Occipital lobe (tissue), 2 donors: Measurements from ENCODE around the gene C12orf43. TPM values are rescaled to one million over a fixed set of nuclear protein-coding genes. Genes with fewer than 3 reads are reported as not detected.

Source experiments
- DNase-seq: peaks from one replicate; lab custom pipeline; 2025; lab: John Stamatoyannopoulos, UW
- total RNA-seq: library from RNA; depleted of rRNA; stranded (reverse); fragments of >200 nt; gene quantifications from one replicate; pipeline ENCODE4 v1.2.3, GENCODE V29; 2014

C12orf43 gene
- total RNA-seq, 1 donor from 2014 or later = 13.6 TPM

GRCh38 chr12:120999191-121000120 lies 16.8 kb downstream of the C12orf43 start:
- DNase-seq = no peak

- no peak for DNase-seq
Measured at GRCh38 chr12:120998435-120998834, 17.9 kb downstream of the C12orf43 start.

- no peak for DNase-seq
Measured at GRCh38 chr12:120997448-120997847, 18.8 kb downstream of the C12orf43 start.

GRCh38 chr12:120996133-120996746 lies 20.0 kb downstream of the C12orf43 start:
- no peak for DNase-seq

DNA sequence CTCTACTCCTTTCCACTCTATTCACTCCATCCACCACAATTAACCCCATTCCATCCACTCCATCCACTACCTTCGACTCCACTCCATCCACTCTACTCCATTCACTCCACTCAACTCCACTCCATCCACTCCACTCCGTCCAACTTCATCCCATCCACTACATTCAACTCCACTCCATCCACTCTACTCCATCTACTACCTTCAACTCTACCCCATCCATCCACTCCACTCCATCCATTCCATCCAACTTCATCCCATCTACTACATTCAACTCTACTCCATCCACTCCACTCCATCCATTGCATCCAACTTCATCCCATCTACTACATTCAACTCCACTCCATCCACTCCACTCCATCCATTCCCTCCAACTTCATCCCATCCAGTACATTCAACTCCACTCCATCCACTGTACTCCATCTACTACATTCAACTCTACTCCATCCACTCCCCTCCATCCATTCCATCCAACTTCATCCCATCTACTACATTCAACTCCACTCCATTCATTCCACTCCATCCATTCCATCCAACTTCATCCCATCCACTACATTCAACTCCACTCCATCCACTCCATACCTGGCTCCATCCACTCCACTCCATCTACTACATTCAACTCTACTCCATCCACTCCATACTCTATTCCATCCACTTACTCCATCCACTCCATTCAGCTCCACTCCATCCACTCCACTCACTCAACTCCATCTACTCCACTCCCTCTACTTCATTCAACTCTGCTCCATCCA lies 21.5 kb downstream of the C12orf43 start:
- no peak for DNase-seq

GRCh38 chr12:120994059-120994458 lies 22.2 kb downstream of the C12orf43 start:
- DNase-seq = no peak

DNA sequence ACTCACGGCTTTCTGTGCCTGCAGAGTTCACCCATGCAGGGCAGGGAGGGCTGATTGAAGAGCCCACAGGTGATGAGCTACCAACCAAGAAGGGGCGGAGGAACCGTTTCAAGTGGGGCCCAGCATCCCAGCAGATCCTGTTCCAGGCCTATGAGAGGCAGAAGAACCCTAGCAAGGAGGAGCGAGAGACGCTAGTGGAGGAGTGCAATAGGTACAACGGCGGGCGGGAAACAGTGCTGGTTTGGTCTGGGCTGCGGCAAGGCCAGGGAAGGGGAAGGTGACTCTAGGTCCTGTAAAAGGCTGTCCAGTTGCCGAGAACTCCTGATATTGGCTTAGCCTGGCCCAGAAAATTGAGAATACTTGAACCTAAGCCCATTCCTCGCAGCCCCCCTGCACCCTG lies 22.8 kb downstream of the C12orf43 start:
- no peak for DNase-seq

DNA sequence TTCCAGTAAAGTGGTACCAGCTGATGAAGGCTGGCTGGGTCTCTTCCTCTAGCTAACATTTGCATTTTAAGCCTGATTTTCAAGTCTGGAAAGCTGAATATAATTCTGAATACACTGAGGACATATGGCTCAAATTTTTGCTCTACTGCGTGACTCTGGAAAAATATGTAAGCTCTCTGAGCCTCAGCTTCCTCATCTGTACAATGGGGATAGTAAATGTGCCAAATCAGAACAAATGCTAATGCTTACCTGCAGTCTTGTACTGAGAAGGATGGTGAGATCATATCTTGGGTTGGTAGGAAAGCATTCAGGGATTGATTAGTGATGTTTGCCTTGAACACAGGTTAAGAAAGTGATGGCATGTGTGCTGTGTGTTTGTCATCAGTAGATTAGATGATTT lies 23.3 kb downstream of the C12orf43 start:
- no peak for DNase-seq

DNA sequence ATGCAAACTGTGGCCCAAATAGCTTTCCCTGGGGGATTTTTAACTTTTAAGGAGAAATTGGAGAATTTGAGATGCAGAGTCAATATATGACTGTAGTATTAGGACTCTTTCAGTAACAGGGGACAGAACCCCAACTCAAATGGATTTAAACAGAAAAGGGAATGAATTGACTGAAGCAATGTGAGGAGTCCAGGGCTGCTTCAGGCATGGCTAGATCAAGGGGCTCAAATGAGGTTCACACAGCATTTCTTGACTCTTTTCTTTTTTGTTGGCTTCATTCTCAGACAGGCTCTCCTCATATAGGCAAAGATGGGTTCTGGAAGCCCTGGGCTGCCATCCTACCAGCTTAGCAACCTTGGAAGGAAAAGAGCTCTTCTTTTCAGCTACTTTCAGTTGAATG lies 24.3 kb downstream of the C12orf43 start:
- DNase-seq = no peak

- DNase-seq = no peak
Measured at GRCh38 chr12:120990487-120991055, 25.7 kb downstream of the C12orf43 start.

GRCh38 chr12:120989687-120990086 lies 26.6 kb downstream of the C12orf43 start:
- DNase-seq = no peak

- DNase-seq = no peak
Measured at GRCh38 chr12:120988658-120989057, 27.6 kb downstream of the C12orf43 start.

GRCh38 chr12:120988234-120988633 lies 28.1 kb downstream of the C12orf43 start:
- DNase-seq = no peak

DNA sequence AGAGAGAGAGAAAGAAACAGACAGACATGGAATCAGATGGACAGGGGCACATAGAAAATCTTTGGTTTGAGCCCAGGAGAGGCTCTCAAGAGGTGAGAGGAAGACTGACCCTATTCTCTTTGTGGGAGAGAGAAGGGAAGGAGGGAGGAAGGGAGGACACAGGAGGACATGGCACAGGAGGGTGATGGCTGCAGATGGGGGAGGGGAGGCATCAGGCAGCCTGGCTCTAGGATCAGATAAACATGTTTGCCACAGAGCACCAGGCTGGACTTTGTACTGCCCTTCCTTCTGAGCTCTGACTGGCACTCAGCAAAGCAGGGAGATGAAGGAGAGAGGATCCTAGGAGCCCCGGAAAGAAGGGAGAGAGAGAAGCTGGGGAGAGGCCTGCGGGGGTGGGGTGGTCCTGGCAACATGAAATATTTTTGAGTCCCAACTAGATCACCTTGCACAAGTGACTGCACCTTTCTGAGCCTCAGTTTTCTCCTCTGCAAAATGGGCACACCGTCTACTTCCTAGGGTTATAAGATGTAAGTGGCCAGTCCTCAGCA lies 31.9 kb downstream of the C12orf43 start:
- DNase-seq = no peak

- DNase-seq = no peak
Measured at GRCh38 chr12:120983759-120984158, 32.5 kb downstream of the C12orf43 start.

DNA sequence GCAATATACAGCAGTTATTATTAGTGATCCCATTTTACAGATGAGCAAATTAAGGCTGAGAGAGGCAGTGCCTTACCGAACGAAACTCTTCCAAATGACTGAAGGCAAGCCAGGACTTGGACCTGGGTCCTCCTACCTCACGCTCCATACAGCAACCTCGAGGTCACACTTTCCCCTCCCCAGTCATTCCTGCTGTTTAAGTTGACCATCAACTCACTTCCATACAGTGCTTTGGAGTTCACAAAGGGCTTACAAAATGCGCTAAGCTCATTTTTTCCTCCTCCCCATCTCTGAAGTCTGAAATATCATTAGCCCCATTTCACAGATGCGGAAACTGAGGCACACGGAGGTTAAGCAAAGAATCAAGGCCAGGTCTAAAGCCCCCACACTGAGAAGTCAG lies 33.6 kb downstream of the C12orf43 start:
- DNase-seq = no peak

DNA sequence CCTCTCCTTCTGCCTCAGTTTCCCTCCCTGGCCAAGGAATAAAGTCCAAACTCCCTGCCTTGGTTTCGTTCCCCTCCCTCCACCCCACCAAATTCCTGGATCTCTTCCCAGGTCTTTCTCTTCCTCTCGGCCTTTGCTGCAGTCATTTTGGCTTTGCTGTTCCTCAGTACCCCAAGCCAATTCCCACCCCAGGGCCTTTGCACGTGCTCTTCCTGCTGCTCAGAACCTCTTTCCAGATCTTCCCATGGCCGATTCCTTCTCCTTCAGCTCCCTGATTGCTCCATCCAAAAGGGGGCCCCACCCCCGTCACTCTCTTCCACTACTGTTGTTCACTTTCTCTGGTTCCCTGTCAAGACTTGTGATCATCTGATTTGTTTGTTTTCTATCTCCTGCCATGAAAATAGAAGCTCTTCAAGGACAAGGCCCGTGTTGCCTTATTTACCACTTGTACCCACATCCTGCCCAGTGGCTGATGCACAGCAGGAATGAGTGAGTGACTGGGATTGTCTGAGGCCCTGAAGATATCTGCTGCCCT lies 34.8 kb downstream of the C12orf43 start:
- DNase-seq = no peak

DNA sequence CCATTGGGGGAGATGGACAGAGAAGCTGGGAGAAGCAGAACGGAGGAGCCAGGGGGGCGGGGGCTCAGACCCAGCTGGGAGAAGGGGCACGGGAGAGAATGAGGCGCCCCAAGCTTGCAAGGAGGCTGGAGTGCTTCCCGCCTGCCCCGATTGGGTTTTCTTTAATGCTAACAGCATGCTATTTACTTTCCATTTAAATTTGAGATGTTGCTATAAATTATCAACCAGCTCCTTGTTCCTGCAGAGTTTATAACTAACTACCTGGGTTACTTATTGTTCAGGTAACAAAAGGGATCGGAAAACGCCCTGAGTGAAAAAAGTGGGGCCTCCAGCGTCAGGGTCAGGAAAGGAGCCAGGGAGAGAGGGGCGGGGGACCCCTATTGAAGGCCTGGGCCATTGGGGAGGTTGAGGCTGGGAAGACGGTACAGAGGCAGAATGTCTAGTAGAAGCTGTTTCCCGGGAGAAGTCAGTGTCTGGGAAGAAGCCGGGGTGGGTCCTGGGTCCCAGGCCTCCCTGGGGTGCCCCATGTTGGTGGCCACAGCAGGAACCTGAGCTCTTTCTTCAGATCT lies 35.4 kb downstream of the C12orf43 start:
- no peak for DNase-seq

DNA sequence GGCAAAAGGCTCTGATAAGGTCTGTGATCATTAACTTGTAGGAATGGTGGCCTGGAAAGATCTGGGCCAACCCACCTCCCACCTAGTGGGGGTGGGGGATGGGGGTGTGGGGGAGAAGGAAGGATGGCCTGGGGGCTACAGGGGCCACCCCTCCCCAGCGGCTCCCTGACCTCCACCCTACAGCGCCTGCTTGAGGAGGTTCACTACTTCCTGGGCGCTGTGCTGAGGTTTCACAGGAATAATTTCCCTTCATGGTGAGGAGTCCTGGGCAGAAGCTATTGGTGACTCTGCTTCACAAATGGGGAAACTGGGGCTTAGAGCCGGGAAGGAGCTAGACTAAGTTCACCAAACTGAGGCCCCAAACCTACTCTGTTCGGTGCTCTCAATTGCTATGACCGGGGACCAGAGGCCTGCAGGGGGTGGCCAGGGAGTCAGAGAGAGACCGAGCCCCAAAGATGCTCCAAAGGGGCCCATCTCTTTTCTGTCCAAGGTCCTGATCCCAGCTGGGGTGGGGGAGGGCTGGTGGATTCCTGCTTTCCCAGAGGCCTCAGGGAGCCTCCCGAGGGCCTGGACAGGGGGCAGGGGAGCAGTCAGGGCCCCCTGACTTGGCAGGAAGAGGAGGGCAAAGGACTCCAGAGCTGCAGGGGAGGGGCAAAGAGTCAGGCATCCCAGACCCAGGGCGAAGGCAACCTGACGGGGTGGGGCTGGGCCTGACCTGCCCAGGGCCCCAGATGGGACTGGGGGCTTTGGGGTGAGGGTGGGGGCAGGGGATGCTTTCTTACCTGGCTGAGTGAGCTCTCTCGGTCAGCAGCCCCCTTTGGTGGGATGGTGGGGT lies 36.2 kb downstream of the C12orf43 start:
- no peak for DNase-seq
